H9 (cell line): Measurements from ENCODE around the gene GID8. TPM values are rescaled to one million over a fixed set of nuclear protein-coding genes. Genes with fewer than 3 reads are reported as not detected.
A peak's percentile ranks its signal among the peaks of the same experiment; 100 is the strongest.

Experiments
- DNase-seq: peaks from one replicate; pipeline ENCODE4 v3.0.0-alpha.2; 2017
- H2AFZ ChIP-seq: one replicate; pipeline ENCODE4 v1.6.1; 2013; ENCODE audit warnings: mild to moderate bottlenecking, low read length, control low read depth, moderate library complexity
- H2AK5ac ChIP-seq: 2 replicates; pipeline ENCODE4 v1.6.1; 2013; ENCODE audit warnings: low read length, control low read depth, mixed read lengths; ENCODE audit not compliant: insufficient read length
- H2BK120ac ChIP-seq: one replicate; pipeline ENCODE4 v1.6.1; 2013; ENCODE audit warnings: low read depth, mild to moderate bottlenecking, low read length, control low read depth, inconsistent platforms; ENCODE audit not compliant: poor library complexity, severe bottlenecking
- H2BK12ac ChIP-seq: 2 replicates; pipeline ENCODE4 v1.6.1; 2013; ENCODE audit warnings: low read length, control low read depth, mixed read lengths, low read depth; ENCODE audit not compliant: insufficient read length
- H2BK15ac ChIP-seq: 2 replicates; pipeline ENCODE4 v1.6.1; 2013; ENCODE audit warnings: low read depth, low read length, control low read depth
- H2BK20ac ChIP-seq: one replicate; pipeline ENCODE4 v1.6.1; 2013; ENCODE audit warnings: low read depth, mild to moderate bottlenecking, low read length, control low read depth, inconsistent platforms; ENCODE audit not compliant: poor library complexity, severe bottlenecking
- H2BK5ac ChIP-seq: 2 replicates; pipeline ENCODE4 v1.6.1; 2013; ENCODE audit warnings: low read length, control low read depth, mixed read lengths; ENCODE audit not compliant: insufficient read length
- H3K14ac ChIP-seq: 2 replicates; pipeline ENCODE4 v1.6.1; 2013; ENCODE audit warnings: low read length, control low read depth; ENCODE audit not compliant: insufficient read depth
- H3K18ac ChIP-seq: 2 replicates; pipeline ENCODE4 v1.6.1; 2013; ENCODE audit warnings: low read depth, mild to moderate bottlenecking, mixed read lengths, low read length, control low read depth; ENCODE audit not compliant: insufficient read length
- H3K23ac ChIP-seq: 2 replicates; pipeline ENCODE4 v1.6.1; 2013; ENCODE audit warnings: low read length, control low read depth, mixed read lengths, low read depth; ENCODE audit not compliant: insufficient read length
- H3K23me2 ChIP-seq: 2 replicates; pipeline ENCODE4 v1.6.1; 2013; ENCODE audit warnings: low read depth, mild to moderate bottlenecking, mixed read lengths, low read length, control low read depth; ENCODE audit not compliant: insufficient read length, poor library complexity, severe bottlenecking
- H3K27ac ChIP-seq: 2 replicates; pipeline ENCODE4 v1.5.1; 2013; ENCODE audit warnings: low read length, control low read depth, mixed read lengths, low read depth; ENCODE audit not compliant: insufficient read length
- H3K27me3 ChIP-seq: 2 replicates; pipeline ENCODE4 v1.6.1; 2013; ENCODE audit warnings: low read length, control low read depth, inconsistent platforms; ENCODE audit not compliant: insufficient read depth
- H3K4ac ChIP-seq: 2 replicates; pipeline ENCODE4 v1.6.1; 2013; ENCODE audit warnings: low read depth, mild to moderate bottlenecking, control low read depth, inconsistent platforms, low read length, moderate library complexity
- H3K4me1 ChIP-seq: 2 replicates; pipeline ENCODE4 v1.6.1; 2013; ENCODE audit warnings: low read length, control low read depth, inconsistent platforms; ENCODE audit not compliant: insufficient read depth
- H3K4me2 ChIP-seq: 2 replicates; pipeline ENCODE4 v1.6.1; 2013; ENCODE audit warnings: low read length, control low read depth, mixed read lengths; ENCODE audit not compliant: insufficient read length, insufficient read depth
- H3K56ac ChIP-seq: 2 replicates; pipeline ENCODE4 v1.6.1; 2013; ENCODE audit warnings: low read depth, mild to moderate bottlenecking, mixed read lengths, low read length, control low read depth; ENCODE audit not compliant: insufficient read length
- H3K79me1 ChIP-seq: 2 replicates; pipeline ENCODE4 v1.6.1; 2013; ENCODE audit warnings: low read depth, mild to moderate bottlenecking, moderate library complexity, low read length, control low read depth, inconsistent platforms; ENCODE audit not compliant: insufficient read depth, poor library complexity, severe bottlenecking
- H3K79me2 ChIP-seq: 2 replicates; pipeline ENCODE4 v1.6.1; 2013; ENCODE audit warnings: low read length, control low read depth, inconsistent platforms; ENCODE audit not compliant: insufficient read depth
- H3K9ac ChIP-seq: 2 replicates; pipeline ENCODE4 v1.6.1; 2013; ENCODE audit warnings: low read length, control low read depth, mixed read lengths; ENCODE audit not compliant: insufficient read length; ENCODE audit errors: extremely low read depth
- H3K9me3 ChIP-seq: one replicate; pipeline ENCODE4 v1.6.1; 2013; ENCODE audit warnings: low read depth, low read length, inconsistent platforms; ENCODE audit not compliant: control insufficient read depth
- H3T11ph ChIP-seq: one replicate; pipeline ENCODE4 v1.6.1; 2013; ENCODE audit warnings: mild to moderate bottlenecking, low read length, control low read depth, inconsistent platforms
- H4K20me1 ChIP-seq: one replicate; pipeline ENCODE4 v1.6.1; 2013; ENCODE audit not compliant: control insufficient read depth, insufficient read length, insufficient read depth
- H4K5ac ChIP-seq: 2 replicates; pipeline ENCODE4 v1.6.1; 2013; ENCODE audit warnings: low read depth, mild to moderate bottlenecking, mixed read lengths, low read length, control low read depth; ENCODE audit not compliant: insufficient read length
- H4K8ac ChIP-seq: replicated peaks from 2 replicates; pipeline ENCODE4 v1.6.1; 2013; ENCODE audit warnings: low read length, control low read depth, mixed read lengths, low read depth; ENCODE audit not compliant: insufficient read length
- H4K91ac ChIP-seq: 2 replicates; pipeline ENCODE4 v1.6.1; 2013; ENCODE audit warnings: low read depth, mild to moderate bottlenecking, moderate library complexity, mixed read lengths, low read length, control low read depth; ENCODE audit not compliant: insufficient read length
- H3K27ac Mint-ChIP-seq, 3 experiments: 2 replicates in 2 of 3; 3 replicates in 1 of 3; pipeline ENCODE4 v1.8.0; 2020 to 2021; ENCODE audit warnings: mixed read lengths in 3 of 3, mild to moderate bottlenecking in 1 of 3, moderate library complexity in 1 of 3
- H3K27me3 Mint-ChIP-seq: 2 replicates; pipeline ENCODE4 v1.8.0; 2021; ENCODE audit warnings: low read depth, mild to moderate bottlenecking, moderate library complexity, mixed read lengths
- H3K36me3 Mint-ChIP-seq, 3 experiments: 2 replicates in 2 of 3; 3 replicates in 1 of 3; pipeline ENCODE4 v1.8.0; 2020 to 2021; ENCODE audit warnings: low read depth in 3 of 3, mixed read lengths in 3 of 3; ENCODE audit not compliant: insufficient read depth in 1 of 3
- H3K4me1 Mint-ChIP-seq, 2 experiments: 2 replicates each; pipeline ENCODE4 v1.8.0; 2020; ENCODE audit warnings: mixed read lengths in 2 of 2
- H3K4me3 Mint-ChIP-seq, 2 experiments: 2 replicates in 1 of 2; 3 replicates in 1 of 2; pipeline ENCODE4 v1.8.0; 2020 to 2021; ENCODE audit warnings: mild to moderate bottlenecking in 2 of 2, mixed read lengths in 2 of 2, moderate library complexity in 1 of 2
- H3K9me3 Mint-ChIP-seq, 2 experiments: 2 replicates in 1 of 2; 3 replicates in 1 of 2; pipeline ENCODE4 v1.8.0; 2020; ENCODE audit warnings: mild to moderate bottlenecking in 2 of 2, mixed read lengths in 2 of 2, moderate library complexity in 1 of 2
- CTCF ChIP-seq: fragments of 200-600 bp; sonication (generic); conservative IDR thresholded peaks from 3 replicates; pipeline ENCODE4 v1.8.0; 2021; ENCODE audit warnings: antibody characterized with exemption, mild to moderate bottlenecking
- WGBS: extraction: QIAGEN DNeasy Blood & Tissue Kit; methylation state at CpG from one replicate; pipeline ENCODE4 v1.1.7; 2013; ENCODE audit warnings: missing lambda C conversion rate, low lambda C conversion rate, mixed read lengths; ENCODE audit not compliant: insufficient read length; ENCODE audit errors: extremely low coverage; 5-methylcytosine and 5-hydroxymethylcytosine counted together
- total RNA-seq: library from RNA; stranded (reverse); gene quantifications from 2 replicates; pipeline ENCODE4 v1.2.1, GENCODE V29; 2021

GID8 gene
- total RNA-seq, 1 experiment from 2014 or later = 60.9 TPM

GRCh38 chr20:62980970-62981369, 43.0 kb downstream of the GID8 start:
- Histone ChIP-seq H2AFZ (no peak overlapping the region), H4K91ac (no peak overlapping the region), H2BK120ac (no peak overlapping the region), H3K18ac (no peak overlapping the region), H3K27ac (no peak overlapping the region), H3K14ac (no peak overlapping the region), H2BK15ac (no peak overlapping the region), H4K5ac (no peak overlapping the region), H4K8ac (no peak overlapping the region), H3T11ph (no peak overlapping the region), H3K4me2 (no peak overlapping the region), H3K23ac (no peak overlapping the region), H2BK12ac (no peak overlapping the region), H3K79me1 (no peaks in the 10 kb centered on the region), H3K56ac (no peak overlapping the region), H3K79me2 (no peaks in the 10 kb centered on the region), H2BK5ac (no peak overlapping the region), H2AK5ac (no peak overlapping the region), H3K27me3 (no peaks in the 10 kb centered on the region), H2BK20ac (no peak overlapping the region), H3K4ac (no peak overlapping the region), H3K9ac (no peak overlapping the region), H4K20me1 (no peaks in the 10 kb centered on the region), H3K4me1 (no peaks in the 10 kb centered on the region), H3K23me2 (no peaks in the 10 kb centered on the region), H3K9me3 (no peaks in the 10 kb centered on the region)
- H3K9me3 Mint-ChIP-seq = no peaks in the 10 kb centered on the region
- H3K4me1 Mint-ChIP-seq = peaks cover 15 to 57% of the 10 kb centered on the region in 2 experiments; a peak in 3 of 4 replicates
- peak; percentile 51 for DNase-seq
- H3K27me3 Mint-ChIP-seq = peaks cover 23% of the 10 kb centered on the region
- no peak overlapping the region for H3K4me3 Mint-ChIP-seq
- TF ChIP-seq CTCF = no peak
- no peaks in the 10 kb centered on the region for H3K36me3 Mint-ChIP-seq
- H3K27ac Mint-ChIP-seq = no peak overlapping the region
- WGBS = no CpG with 5 or more reads among the region's 28 CpGs
